Adrenal gland (tissue), 12 donors: ENCODE results near the gene FIP1L1. TPM values are rescaled to one million over a fixed set of nuclear protein-coding genes. Genes with fewer than 3 reads are reported as not detected.

Experiments
- DNase-seq, 7 donors: peaks; one replicate each; pipeline ENCODE4 v3.0.0-alpha.2; 2019 to 2020
- H3K27ac ChIP-seq, 5 donors: fragments of 200-600 bp; sonication (generic) in 4 of 5; 1 replicate in 3 of 5; 2 replicates in 2 of 5; pipeline versions ENCODE4 v1.5.1 to v1.8.0; 2016 to 2020; ENCODE audit warnings: mild to moderate bottlenecking in 1 of 5
- H3K27me3 ChIP-seq: fragments of 200-600 bp; 2 replicates; pipeline ENCODE4 v1.8.0; 2021
- H3K36me3 ChIP-seq, 2 donors: fragments of 200-600 bp; replicated peaks in 1 of 2; 1 replicate in 1 of 2; 2 replicates in 1 of 2; pipeline versions ENCODE4 v1.5.1 to v1.8.0; 2018 to 2022
- H3K4me1 ChIP-seq, 2 donors: fragments of 200-600 bp; replicated peaks in 1 of 2; 1 replicate in 1 of 2; 2 replicates in 1 of 2; pipeline versions ENCODE4 v1.5.1 to v1.8.0; 2018 to 2021
- H3K4me3 ChIP-seq, 4 donors: fragments of 200-600 bp; sonication (generic) in 3 of 4; one replicate each; pipeline ENCODE4 v1.5.1; 2016 to 2018
- H3K9me3 ChIP-seq, 3 donors: fragments of 200-600 bp; sonication (generic) in 1 of 3; replicated peaks in 1 of 3; 1 replicate in 2 of 3; 2 replicates in 1 of 3; pipeline versions ENCODE4 v1.5.1 to v1.8.0; 2016 to 2021
- CTCF ChIP-seq, 6 experiments: fragments of 450-650 bp in 4 of 6; fragments of 200-600 bp in 2 of 6; sonication (generic) in 1 of 6; IDR thresholded peaks; 1 replicate in 5 of 6; 2 replicates in 1 of 6; pipeline versions ENCODE4 v1.5.1 to v1.8.0; 2016 to 2021; ENCODE audit warnings: antibody characterized with exemption in 6 of 6, mild to moderate bottlenecking in 2 of 6, moderate library complexity in 1 of 6
- POLR2A ChIP-seq, 2 donors: fragments of 450-650 bp; IDR thresholded peaks; one replicate each; pipeline ENCODE4 v1.6.1; 2017; ENCODE audit warnings: antibody characterized with exemption in 2 of 2, mild to moderate bottlenecking in 2 of 2, moderate library complexity in 1 of 2
- WGBS, 4 donors: extraction: QIAGEN DNeasy Blood & Tissue Kit in 2 of 4; methylation state at CpG; one replicate each; pipeline versions ENCODE4 v1.1.5 to v1.1.7; 2013 to 2017; 5-methylcytosine and 5-hydroxymethylcytosine counted together
- intact Hi-C, 2 donors: fragments of 100-400 bp; cut with DNase I; formaldehyde crosslinking; loops; one replicate each; pipeline versions ENCODE4 v1.14.1 to v1.15.0; 2022 to 2023
- polyA plus RNA-seq, 3 donors: library from polyadenylated mRNA; stranded (reverse); fragments of 200-250 nt in 2 of 3; fragments of 350-450 nt in 1 of 3; fragmentation: Illumina TruSeq in 1 of 3; extraction: RNeasy Lipid Tissue Mini Kit (QIAGEN cat#74804) in 1 of 3; gene quantifications; one replicate each; pipeline ENCODE4 v1.2.3, GENCODE V29; 2013 to 2014
- total RNA-seq, 9 donors: library from RNA; depleted of rRNA in 4 of 9; stranded (reverse); fragments of >200 nt in 4 of 9; fragments of 120-200 nt in 1 of 9; fragmentation: NEBNext Ultra II Directional in 1 of 9; extraction: Animal tissue kit (Norgen Biotek cat#: 25700) in 1 of 9; gene quantifications; one replicate each; pipeline versions ENCODE4 v1.1.0 to v1.2.4, GENCODE V29; 2013 to 2023
- donor health status: healthy with polysubstance abuse.
- donor health status: Bipolar disorder and iron deficiency.
- donor health status: DM: yes; HTN: yes; CAD: no.
- donor health status: DM: no; HTN: no; CAD: no.
- donor health status: DM: no; HTN: no; CAD: no.
- donor health status: DM: yes; HTN: yes; CAD: no.

The FIP1L1 gene
- total and polyA plus RNA-seq, 12 donors = 28.5 to 77.9 (median 62.9) TPM

GRCh38 chr4:53371049-53371448, 6.4 kb upstream of the FIP1L1 start:
- Histone ChIP-seq H3K4me3 (no peak overlapping the region), H3K4me1 (no peaks in the 10 kb centered on the region), H3K9me3 (no peaks in the 10 kb centered on the region), H3K36me3 (no peaks in the 10 kb centered on the region), H3K27me3 (no peaks in the 10 kb centered on the region), H3K27ac (no peak overlapping the region)
- 65 to 76% (median 73%) methylated on average over 3 of the region's 3 CpGs for WGBS, 4 donors
- DNase-seq = no peak
- intact Hi-C loops = no loop called here
- TF ChIP-seq POLR2A (IDR thresholded peaks at IDR 0.05) (no peak), CTCF (IDR thresholded peaks at IDR 0.05) (no peak)

- intact Hi-C loops = no loop called here
- Histone ChIP-seq H3K27ac (no peak overlapping the region), H3K36me3 (no peaks in the 10 kb centered on the region), H3K9me3 (no peaks in the 10 kb centered on the region), H3K4me3 (no peak overlapping the region), H3K4me1 (peaks cover 2% of the 10 kb centered on the region in 2 donors), H3K27me3 (no peaks in the 10 kb centered on the region)
- TF ChIP-seq POLR2A (IDR thresholded peaks at IDR 0.05) (no peak), CTCF (IDR thresholded peaks at IDR 0.05) (no peak)
- 70 to 78% (median 75%) methylated on average over 4 of the region's 4 CpGs for WGBS, 4 donors
- DNase-seq = no peak
These were observed 5.5 kb upstream of the FIP1L1 start for GRCh38 chr4:53371843-53372521.

- Histone ChIP-seq H3K27ac (no peak overlapping the region), H3K4me1 (peaks cover 16 to 17% of the 10 kb centered on the region in 2 donors), H3K9me3 (no peaks in the 10 kb centered on the region), H3K4me3 (no peak overlapping the region), H3K27me3 (no peaks in the 10 kb centered on the region), H3K36me3 (no peaks in the 10 kb centered on the region)
- TF ChIP-seq CTCF (IDR thresholded peaks at IDR 0.05) = no peak
- TF ChIP-seq POLR2A (IDR thresholded peaks at IDR 0.05) = no peak
- no peak for DNase-seq
- 81 to 87% (median 84%) methylated on average over 4 of the region's 4 CpGs for WGBS, 4 donors
- intact Hi-C loops = no loop called here
These were observed 2.6 kb upstream of the FIP1L1 start for GRCh38 chr4:53374777-53375258.

GRCh38 chr4:53376900-53377299, 541 bp upstream of the FIP1L1 start:
- H3K27me3 ChIP-seq = no peaks in the 10 kb centered on the region
- peaks cover 16 to 36% of the 10 kb centered on the region in 2 donors for H3K4me1 ChIP-seq
- intact Hi-C loops = no loop called here
- peak overlapping the region in 4 of 5 donors; percentile 76 to 89 (median 82) for H3K27ac ChIP-seq
- H3K9me3 ChIP-seq = no peaks in the 10 kb centered on the region
- 20 to 26% (median 21%) methylated on average over 5 of the region's 5 CpGs for WGBS, 4 donors
- TF ChIP-seq POLR2A (IDR thresholded peaks at IDR 0.05) (no peak), CTCF (IDR thresholded peaks at IDR 0.05) (no peak)
- peak overlapping the region in 2 of 4 donors; percentile 60 to 86 for H3K4me3 ChIP-seq
- no peaks in the 10 kb centered on the region for H3K36me3 ChIP-seq
- no peak for DNase-seq
